GM12878 (cell line): Measurements from ENCODE around the gene RBM4B. TPM values are rescaled to one million over a fixed set of nuclear protein-coding genes. Genes with fewer than 3 reads are reported as not detected.

Experiments used
- ATAC-seq: fragments of 200-7000 bp; cut with Tn5 transposase; 3 replicates; pipeline ENCODE4 v1.9.1; 2020; ENCODE audit warnings: mild to moderate bottlenecking, moderate library complexity
- BruUV-seq: library from RNA; stranded (reverse); fragments of 400-500 nt; replicated peaks from 2 replicates; lab custom pipeline; 2021; lab: Mats Ljungman, UMichigan
- CTCF ChIA-PET: fragments of 300-600 bp; sonication (Branson Sonifier 250); formaldehyde crosslinking; extraction: SDS; loops from one replicate; lab custom pipeline; 2021; ENCODE audit warnings: inconsistent platforms; lab: Yijun Ruan, JAX
- POLR2A ChIA-PET: fragments of 350-600 bp; formaldehyde crosslinking; extraction: SDS; loops from one replicate; lab custom pipeline; 2021; ENCODE audit warnings: inconsistent platforms; lab: Charles Lee
- RAD21 ChIA-PET: fragments of 300-600 bp; sonication (Branson Sonifier 250); formaldehyde crosslinking; loops from one replicate; lab custom pipeline; 2023; ENCODE audit warnings: antibody characterized with exemption; ENCODE audit not compliant: unreplicated experiment; lab: Charles Lee
- SMC1A ChIA-PET: fragments of 300-600 bp; sonication (Branson Sonifier 250); formaldehyde crosslinking; loops from one replicate; lab custom pipeline; 2023; ENCODE audit not compliant: unreplicated experiment, uncharacterized antibody; lab: Charles Lee
- DNase-seq: peaks from one replicate; pipeline ENCODE4 v3.0.0-alpha.2; 2011; ENCODE audit warnings: low read depth, low spot score
- FAIRE-seq: peaks from 3 replicates; lab custom pipeline; 2011; peaks lifted over from hg19 to GRCh38; lab: Jason Lieb, UNC
- H2AFZ ChIP-seq: 2 replicates; pipeline ENCODE4 v1.6.0; 2011; ENCODE audit warnings: low read depth, low read length, control low read depth; ENCODE audit not compliant: control insufficient read depth
- H3K27ac ChIP-seq: 2 replicates; pipeline ENCODE4 v1.5.1; 2011; ENCODE audit warnings: control low read depth; ENCODE audit not compliant: control insufficient read depth, insufficient read depth
- H3K27me3 ChIP-seq, 2 experiments: replicated peaks in 1 of 2; 2 replicates each; pipeline versions ENCODE4 v1.6.0 to v1.6.1; 2011; ENCODE audit warnings: low read length in 1 of 2; ENCODE audit not compliant: control insufficient read depth in 2 of 2, insufficient read depth in 2 of 2
- H3K36me3 ChIP-seq, 2 experiments: 2 replicates each; pipeline ENCODE4 v1.5.1; 2011; ENCODE audit warnings: low read length in 1 of 2; ENCODE audit not compliant: control insufficient read depth in 2 of 2, insufficient read depth in 2 of 2
- H3K4me1 ChIP-seq: 2 replicates; pipeline ENCODE4 v1.6.1; 2011; ENCODE audit warnings: mild to moderate bottlenecking, low read length, moderate library complexity, mixed read lengths; ENCODE audit not compliant: control insufficient read depth, insufficient read depth
- H3K4me2 ChIP-seq: 2 replicates; pipeline ENCODE4 v1.6.0; 2011; ENCODE audit warnings: control low read depth; ENCODE audit not compliant: control insufficient read depth, insufficient read depth
- H3K4me3 ChIP-seq: fragments of 200-600 bp; sonication (generic); 2 replicates; pipeline ENCODE4 v1.5.1; 2016
- H3K79me2 ChIP-seq: 2 replicates; pipeline ENCODE4 v1.6.0; 2011; ENCODE audit warnings: low read length; ENCODE audit not compliant: control insufficient read depth, insufficient read depth
- H3K9ac ChIP-seq: 2 replicates; pipeline ENCODE4 v1.8.0; 2011; ENCODE audit warnings: low read length, control low read depth, mixed read lengths; ENCODE audit not compliant: control insufficient read depth, insufficient read depth
- H3K9me3 ChIP-seq: replicated peaks from 3 replicates; pipeline ENCODE4 v1.5.1; 2011; ENCODE audit warnings: mild to moderate bottlenecking, low read length; ENCODE audit not compliant: control insufficient read depth, insufficient read depth
- H4K20me1 ChIP-seq: 2 replicates; pipeline ENCODE4 v1.6.0; 2011; ENCODE audit not compliant: control insufficient read depth, insufficient read depth
- ASH2L ChIP-seq: fragments of 300-600, 200-600 bp; sonication (generic); IDR thresholded peaks from 2 replicates; pipeline ENCODE4 v1.6.1; 2017; ENCODE audit warnings: low read depth, mild to moderate bottlenecking, borderline replicate concordance
- BMI1 ChIP-seq: fragments of 450-650 bp; IDR thresholded peaks from 2 replicates; pipeline ENCODE4 v1.6.1; 2016; ENCODE audit warnings: mild to moderate bottlenecking, moderate library complexity, borderline replicate concordance
- CHD1 ChIP-seq: IDR thresholded peaks from 2 replicates; pipeline ENCODE4 v1.6.1; 2012; ENCODE audit warnings: low read depth, low read length, improper control_type of control experiment
- CREB1 ChIP-seq: IDR thresholded peaks from 2 replicates; pipeline ENCODE4 v1.6.1; 2012; ENCODE audit warnings: low read depth, mild to moderate bottlenecking, inconsistent platforms
- E2F4 ChIP-seq: IDR thresholded peaks from 2 replicates; pipeline ENCODE4 v1.6.1; 2012; ENCODE audit warnings: low read depth, low read length, improper control_type of control experiment
- MEF2B ChIP-seq: fragments of 450-650 bp; IDR thresholded peaks from 2 replicates; pipeline ENCODE4 v1.6.1; 2018; ENCODE audit warnings: mild to moderate bottlenecking, moderate library complexity; ENCODE audit not compliant: partially characterized antibody, poor library complexity, severe bottlenecking
- MTA3 ChIP-seq: IDR thresholded peaks from 2 replicates; pipeline ENCODE4 v1.6.1; 2012; ENCODE audit warnings: low read length, inconsistent platforms, borderline replicate concordance
- POLR2AphosphoS5 ChIP-seq: IDR thresholded peaks from 2 replicates; pipeline ENCODE4 v1.6.1; 2011; ENCODE audit warnings: mild to moderate bottlenecking, low read length, inconsistent platforms
- SKIL ChIP-seq: fragments of 450-650 bp; IDR thresholded peaks from 2 replicates; pipeline ENCODE4 v1.6.1; 2017; ENCODE audit warnings: mild to moderate bottlenecking, low read depth, inconsistent platforms; ENCODE audit not compliant: poor library complexity, severe bottlenecking
- SREBF1 ChIP-seq: IDR thresholded peaks from 2 replicates; pipeline ENCODE4 v1.6.1; 2012; ENCODE audit warnings: mild to moderate bottlenecking, low read length
- STAT1 ChIP-seq: fragments of 450-650 bp; conservative IDR thresholded peaks from 2 replicates; pipeline ENCODE4 v1.6.1; 2014; ENCODE audit warnings: antibody characterized with exemption, mild to moderate bottlenecking
- STAT3 ChIP-seq: IDR thresholded peaks from 2 replicates; pipeline ENCODE4 v1.6.1; 2011; ENCODE audit warnings: low read depth, low read length, improper control_type of control experiment
- TBL1XR1 ChIP-seq: IDR thresholded peaks from 2 replicates; pipeline ENCODE4 v1.6.1; 2012; ENCODE audit warnings: low read depth, low read length, improper control_type of control experiment
- YBX1 ChIP-seq: fragments of 450-650 bp; IDR thresholded peaks from 2 replicates; pipeline ENCODE4 v1.6.1; 2016; ENCODE audit warnings: antibody characterized with exemption
- ZZZ3 ChIP-seq: IDR thresholded peaks from 2 replicates; pipeline ENCODE4 v1.6.1; 2011; ENCODE audit warnings: low read depth; ENCODE audit not compliant: control insufficient read depth, insufficient read length
- WGBS: methylation state at CpG from one replicate; pipeline ENCODE4 v1.1.6; 2016; ENCODE audit warnings: low lambda C conversion rate; ENCODE audit not compliant: insufficient replicate concordance, insufficient coverage; ENCODE audit errors: missing lambda C conversion rate; 5-methylcytosine and 5-hydroxymethylcytosine counted together
- in situ Hi-C: fragments of 300-500 bp; cut with MboI; formaldehyde crosslinking; loops from 9 replicates; pipeline ENCODE4 v1.14.3; 2018; ENCODE audit warnings: mixed read lengths
- intact Hi-C: fragments of 100-400 bp; cut with micrococcal nuclease; formaldehyde crosslinking; loops from one replicate; pipeline ENCODE4 v1.14.2; 2022; ENCODE audit not compliant: unreplicated experiment
- polyA plus RNA-seq, 11 experiments: library from polyadenylated mRNA; depleted of rRNA in 4 of 11; unstranded in 6 of 11; stranded (reverse) in 5 of 11; fragments of >200 nt; fragmentation: Nextera tagmentation in 4 of 11; fragmentation: Illumina TruSeq in 1 of 11; extraction: Ambion mirVana in 4 of 11; extraction: Trizol in 1 of 11; gene quantifications; 1 replicate in 1 of 11; 2 replicates in 10 of 11; pipeline versions ENCODE4 v1.2.1 to v1.2.3, GENCODE V29; 2011 to 2016; ENCODE audit warnings: inconsistent platforms in 2 of 11, missing spikeins in 2 of 11, low read depth in 1 of 11
- total RNA-seq, 4 experiments: library from RNA; depleted of rRNA in 3 of 4; stranded (reverse); fragments of >200 nt in 3 of 4; fragmentation: Illumina TruSeq in 1 of 4; extraction: Trizol in 1 of 4; gene quantifications; 2 replicates each; pipeline versions ENCODE4 v1.2.1 to v1.2.3, GENCODE V29; 2013 to 2021
- TF ChIP-seq, protein P1 (sequence below): IDR thresholded peaks from 2 replicates; pipeline ENCODE4 v1.6.1; 2012; ENCODE audit warnings: low read length, inconsistent platforms
- TF ChIP-seq, protein P2 (sequence below): IDR thresholded peaks from 2 replicates; pipeline ENCODE4 v1.6.1; 2011; ENCODE audit warnings: low read depth, low read length, improper control_type of control experiment, borderline replicate concordance
- TF ChIP-seq, protein P3 (sequence below), 3 experiments: IDR thresholded peaks in 2 of 3; conservative IDR thresholded peaks in 1 of 3; 2 replicates each; pipeline ENCODE4 v1.5.1; 2011; ENCODE audit warnings: low read depth in 3 of 3, low read length in 3 of 3, mild to moderate bottlenecking in 3 of 3, control low read depth in 2 of 3, moderate library complexity in 2 of 3, inconsistent platforms in 1 of 3, mixed read lengths in 1 of 3; ENCODE audit not compliant: control insufficient read depth in 2 of 3, insufficient read depth in 1 of 3; ENCODE audit errors: extremely low read depth in 1 of 3

Gene RBM4B
- total and polyA plus RNA-seq, 10 of the 15 experiments (the other 5 are each of a cell fraction or from before 2014, with no cell fraction given): 16.1 to 37.0 (median 21.6) TPM

DNA sequence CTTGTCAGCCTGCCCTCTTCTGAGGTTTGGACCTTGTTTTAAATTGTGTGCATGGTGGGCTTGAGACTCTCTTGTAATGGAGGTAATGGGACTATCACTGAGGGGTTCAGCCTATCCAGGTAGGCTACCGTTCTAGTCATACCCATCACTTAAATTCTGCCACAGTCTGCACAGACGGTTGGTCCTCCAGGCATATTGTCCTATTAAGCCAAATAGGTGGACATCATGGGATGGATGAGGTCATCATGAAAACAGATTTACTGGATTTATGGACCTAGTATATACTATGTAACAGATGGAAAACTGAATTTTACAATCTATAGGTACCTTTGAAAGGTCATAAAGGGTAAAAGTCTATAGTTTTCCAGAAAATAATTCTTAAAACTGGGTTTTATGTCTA lies 48.3 kb downstream of the RBM4B start:
- POLR2A ChIA-PET: interaction anchor here (1.2 kb wide), 1 partner anchor 9 kb away, joined by 6 read pairs; no protein-coding TSS in a partner anchor
- TF ChIP-seq STAT1 (no peak), SKIL (no peak), BMI1 (no peak), YBX1 (no peak), STAT3 (no peak), SREBF1 (no peak), MTA3 (no peak), CHD1 (no peak), TBL1XR1 (no peak), POLR2AphosphoS5 (no peak), ASH2L (no peak), E2F4 (no peak), ZZZ3 (no peak), MEF2B (no peak), CREB1 (no peak)
- TF ChIP-seq, protein P1, sequence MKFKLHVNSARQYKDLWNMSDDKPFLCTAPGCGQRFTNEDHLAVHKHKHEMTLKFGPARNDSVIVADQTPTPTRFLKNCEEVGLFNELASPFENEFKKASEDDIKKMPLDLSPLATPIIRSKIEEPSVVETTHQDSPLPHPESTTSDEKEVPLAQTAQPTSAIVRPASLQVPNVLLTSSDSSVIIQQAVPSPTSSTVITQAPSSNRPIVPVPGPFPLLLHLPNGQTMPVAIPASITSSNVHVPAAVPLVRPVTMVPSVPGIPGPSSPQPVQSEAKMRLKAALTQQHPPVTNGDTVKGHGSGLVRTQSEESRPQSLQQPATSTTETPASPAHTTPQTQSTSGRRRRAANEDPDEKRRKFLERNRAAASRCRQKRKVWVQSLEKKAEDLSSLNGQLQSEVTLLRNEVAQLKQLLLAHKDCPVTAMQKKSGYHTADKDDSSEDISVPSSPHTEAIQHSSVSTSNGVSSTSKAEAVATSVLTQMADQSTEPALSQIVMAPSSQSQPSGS: no peak
- TF ChIP-seq, protein P2, sequence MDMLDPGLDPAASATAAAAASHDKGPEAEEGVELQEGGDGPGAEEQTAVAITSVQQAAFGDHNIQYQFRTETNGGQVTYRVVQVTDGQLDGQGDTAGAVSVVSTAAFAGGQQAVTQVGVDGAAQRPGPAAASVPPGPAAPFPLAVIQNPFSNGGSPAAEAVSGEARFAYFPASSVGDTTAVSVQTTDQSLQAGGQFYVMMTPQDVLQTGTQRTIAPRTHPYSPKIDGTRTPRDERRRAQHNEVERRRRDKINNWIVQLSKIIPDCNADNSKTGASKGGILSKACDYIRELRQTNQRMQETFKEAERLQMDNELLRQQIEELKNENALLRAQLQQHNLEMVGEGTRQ: no peak
- TF ChIP-seq, protein P3, sequence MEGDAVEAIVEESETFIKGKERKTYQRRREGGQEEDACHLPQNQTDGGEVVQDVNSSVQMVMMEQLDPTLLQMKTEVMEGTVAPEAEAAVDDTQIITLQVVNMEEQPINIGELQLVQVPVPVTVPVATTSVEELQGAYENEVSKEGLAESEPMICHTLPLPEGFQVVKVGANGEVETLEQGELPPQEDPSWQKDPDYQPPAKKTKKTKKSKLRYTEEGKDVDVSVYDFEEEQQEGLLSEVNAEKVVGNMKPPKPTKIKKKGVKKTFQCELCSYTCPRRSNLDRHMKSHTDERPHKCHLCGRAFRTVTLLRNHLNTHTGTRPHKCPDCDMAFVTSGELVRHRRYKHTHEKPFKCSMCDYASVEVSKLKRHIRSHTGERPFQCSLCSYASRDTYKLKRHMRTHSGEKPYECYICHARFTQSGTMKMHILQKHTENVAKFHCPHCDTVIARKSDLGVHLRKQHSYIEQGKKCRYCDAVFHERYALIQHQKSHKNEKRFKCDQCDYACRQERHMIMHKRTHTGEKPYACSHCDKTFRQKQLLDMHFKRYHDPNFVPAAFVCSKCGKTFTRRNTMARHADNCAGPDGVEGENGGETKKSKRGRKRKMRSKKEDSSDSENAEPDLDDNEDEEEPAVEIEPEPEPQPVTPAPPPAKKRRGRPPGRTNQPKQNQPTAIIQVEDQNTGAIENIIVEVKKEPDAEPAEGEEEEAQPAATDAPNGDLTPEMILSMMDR (IDR thresholded peaks at IDR 0.05 in 2 of 3, conservative IDR thresholded peaks at IDR 0.05 in 1 of 3; ENCODE audit: control insufficient read depth in 2 of 3, extremely low read depth in 1 of 3, insufficient read depth in 1 of 3, low read depth in 3 of 3, low read length in 3 of 3): no peak

More for the DNA sequence above, 48.3 kb downstream of the RBM4B start:
- in situ Hi-C loops (no loop called here), intact Hi-C loops (no loop called here)
- H3K4me2 ChIP-seq: no peak overlapping the region
- RAD21 ChIA-PET: interaction anchor here (1.5 kb wide), 1 partner anchor 84 kb away, joined by 3 read pairs; the partner anchor contains the start of gene ZDHHC24
- H4K20me1 ChIP-seq: peaks cover 5% of the 10 kb centered on the region; the same call in 1 of the 2 replicates
- SMC1A ChIA-PET: interaction anchor here (1.0 to 2.4 kb wide), 2 partner anchors 9 to 10 kb away, joined by 4 to 10 read pairs; partner anchors contain the start of gene RBM4
- no peak for DNase-seq
- no peaks in the 10 kb centered on the region for H3K27me3 ChIP-seq
- H3K79me2 ChIP-seq: peaks cover 82% of the 10 kb centered on the region
- no peaks in the 10 kb centered on the region; the same call in 2 of the 3 replicates for H3K9me3 ChIP-seq
- no peak overlapping the region for H3K4me3 ChIP-seq
- CTCF ChIA-PET: interaction anchor here (2.5 to 2.8 kb wide), 2 partner anchors 9 to 13 kb away, joined by 5 to 11 read pairs; partner anchors contain the start of gene RBM4
- H3K27ac ChIP-seq: no peak overlapping the region
- H2AFZ ChIP-seq: no peak overlapping the region
- no peak for FAIRE-seq
- 95% methylated on average over 2 of the region's 2 CpGs for WGBS
- BruUV-seq: no TSS peak
- H3K36me3 ChIP-seq: peaks cover 43 to 59% of the 10 kb centered on the region in 2 experiments
- no peaks in the 10 kb centered on the region for H3K4me1 ChIP-seq
- ATAC-seq: no peak
- H3K9ac ChIP-seq: no peak overlapping the region
